Glutamatergic neuron (in vitro differentiated cells): ENCODE results near the gene RALA. TPM values are rescaled to one million over a fixed set of nuclear protein-coding genes. Genes with fewer than 3 reads are reported as not detected.

ENCODE experiments used
- DNase-seq: peaks from one replicate; pipeline ENCODE4 v3.0.0; 2022
- H3K27ac Mint-ChIP-seq: one replicate; pipeline ENCODE4 v1.8.0; 2020; ENCODE audit warnings: mild to moderate bottlenecking, mixed read lengths, inconsistent platforms; ENCODE audit not compliant: unreplicated experiment
- H3K27me3 Mint-ChIP-seq: one replicate; pipeline ENCODE4 v1.8.0; 2020; ENCODE audit warnings: mild to moderate bottlenecking, moderate library complexity, mixed read lengths, inconsistent platforms; ENCODE audit not compliant: unreplicated experiment
- H3K36me3 Mint-ChIP-seq: one replicate; pipeline ENCODE4 v1.8.0; 2020; ENCODE audit warnings: mild to moderate bottlenecking, mixed read lengths, inconsistent platforms; ENCODE audit not compliant: unreplicated experiment
- H3K4me1 Mint-ChIP-seq: one replicate; pipeline ENCODE4 v1.8.0; 2020; ENCODE audit warnings: mild to moderate bottlenecking, low read depth, mixed read lengths, inconsistent platforms; ENCODE audit not compliant: unreplicated experiment
- H3K4me3 Mint-ChIP-seq: one replicate; pipeline ENCODE4 v1.8.0; 2020; ENCODE audit warnings: mild to moderate bottlenecking, mixed read lengths, inconsistent platforms; ENCODE audit not compliant: unreplicated experiment
- H3K9me3 Mint-ChIP-seq: one replicate; pipeline ENCODE4 v1.8.0; 2020; ENCODE audit warnings: mild to moderate bottlenecking, moderate library complexity, mixed read lengths, inconsistent platforms; ENCODE audit not compliant: unreplicated experiment
- total RNA-seq: library from RNA; stranded (reverse); fragmentation: NEBNext Ultra II Directional; extraction: Animal tissue kit (Norgen Biotek cat#: 25700); gene quantifications from one replicate; pipeline ENCODE4 v1.2.1, GENCODE V29; 2021; ENCODE audit not compliant: unreplicated experiment
- TF ChIP-seq, protein P1 (sequence below): fragments of 200-600 bp; sonication (generic); IDR thresholded peaks from one replicate; pipeline ENCODE4 v1.5.0; 2021; ENCODE audit not compliant: partially characterized antibody, unreplicated experiment

RALA gene
- total RNA-seq, 1 donor from 2014 or later = 69.9 TPM

GRCh38 chr7:39650676-39651075 lies 27.3 kb downstream of the RALA start:
- no peaks in the 10 kb centered on the region for H3K9me3 Mint-ChIP-seq
- no peaks in the 10 kb centered on the region for H3K36me3 Mint-ChIP-seq
- H3K27me3 Mint-ChIP-seq = no peaks in the 10 kb centered on the region
- TF ChIP-seq, protein P1, sequence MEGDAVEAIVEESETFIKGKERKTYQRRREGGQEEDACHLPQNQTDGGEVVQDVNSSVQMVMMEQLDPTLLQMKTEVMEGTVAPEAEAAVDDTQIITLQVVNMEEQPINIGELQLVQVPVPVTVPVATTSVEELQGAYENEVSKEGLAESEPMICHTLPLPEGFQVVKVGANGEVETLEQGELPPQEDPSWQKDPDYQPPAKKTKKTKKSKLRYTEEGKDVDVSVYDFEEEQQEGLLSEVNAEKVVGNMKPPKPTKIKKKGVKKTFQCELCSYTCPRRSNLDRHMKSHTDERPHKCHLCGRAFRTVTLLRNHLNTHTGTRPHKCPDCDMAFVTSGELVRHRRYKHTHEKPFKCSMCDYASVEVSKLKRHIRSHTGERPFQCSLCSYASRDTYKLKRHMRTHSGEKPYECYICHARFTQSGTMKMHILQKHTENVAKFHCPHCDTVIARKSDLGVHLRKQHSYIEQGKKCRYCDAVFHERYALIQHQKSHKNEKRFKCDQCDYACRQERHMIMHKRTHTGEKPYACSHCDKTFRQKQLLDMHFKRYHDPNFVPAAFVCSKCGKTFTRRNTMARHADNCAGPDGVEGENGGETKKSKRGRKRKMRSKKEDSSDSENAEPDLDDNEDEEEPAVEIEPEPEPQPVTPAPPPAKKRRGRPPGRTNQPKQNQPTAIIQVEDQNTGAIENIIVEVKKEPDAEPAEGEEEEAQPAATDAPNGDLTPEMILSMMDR = no peak
- no peak overlapping the region for H3K27ac Mint-ChIP-seq
- H3K4me3 Mint-ChIP-seq = no peak overlapping the region
- DNase-seq = no peak
- H3K4me1 Mint-ChIP-seq = peaks cover 5% of the 10 kb centered on the region

- Mint-ChIP-seq H3K4me1 (peaks cover 5% of the 10 kb centered on the region), H3K27me3 (no peaks in the 10 kb centered on the region), H3K36me3 (no peaks in the 10 kb centered on the region), H3K9me3 (no peaks in the 10 kb centered on the region), H3K27ac (no peak overlapping the region), H3K4me3 (no peak overlapping the region)
- no peak for DNase-seq
- TF ChIP-seq, protein P1 = no peak
Measured at GRCh38 chr7:39651265-39651664, 27.9 kb downstream of the RALA start.

DNA sequence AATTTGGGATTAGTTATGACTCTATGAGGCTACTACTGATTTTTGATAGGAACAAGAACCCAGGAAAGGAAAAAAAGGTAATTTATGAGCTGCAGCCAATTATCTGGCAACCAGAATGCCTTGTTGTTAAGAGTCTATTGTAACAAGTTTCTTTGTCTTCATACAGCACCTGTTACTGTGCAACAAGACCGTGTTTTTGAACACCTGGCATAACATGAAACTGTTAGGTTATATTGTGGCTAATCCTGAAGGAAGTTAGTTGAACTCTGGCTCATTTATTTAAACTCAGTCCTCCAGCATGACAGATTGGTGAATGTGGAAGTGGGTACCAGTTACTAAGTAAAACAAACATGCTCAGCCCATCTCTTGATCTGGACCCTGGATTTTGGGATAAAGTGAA lies 33.0 kb downstream of the RALA start:
- no peaks in the 10 kb centered on the region for H3K27me3 Mint-ChIP-seq
- no peak overlapping the region for H3K4me3 Mint-ChIP-seq
- no peaks in the 10 kb centered on the region for H3K4me1 Mint-ChIP-seq
- no peak overlapping the region for H3K27ac Mint-ChIP-seq
- DNase-seq = no peak
- peaks cover 13% of the 10 kb centered on the region for H3K36me3 Mint-ChIP-seq
- peaks cover 4% of the 10 kb centered on the region for H3K9me3 Mint-ChIP-seq
- TF ChIP-seq, protein P1 = no peak

DNA sequence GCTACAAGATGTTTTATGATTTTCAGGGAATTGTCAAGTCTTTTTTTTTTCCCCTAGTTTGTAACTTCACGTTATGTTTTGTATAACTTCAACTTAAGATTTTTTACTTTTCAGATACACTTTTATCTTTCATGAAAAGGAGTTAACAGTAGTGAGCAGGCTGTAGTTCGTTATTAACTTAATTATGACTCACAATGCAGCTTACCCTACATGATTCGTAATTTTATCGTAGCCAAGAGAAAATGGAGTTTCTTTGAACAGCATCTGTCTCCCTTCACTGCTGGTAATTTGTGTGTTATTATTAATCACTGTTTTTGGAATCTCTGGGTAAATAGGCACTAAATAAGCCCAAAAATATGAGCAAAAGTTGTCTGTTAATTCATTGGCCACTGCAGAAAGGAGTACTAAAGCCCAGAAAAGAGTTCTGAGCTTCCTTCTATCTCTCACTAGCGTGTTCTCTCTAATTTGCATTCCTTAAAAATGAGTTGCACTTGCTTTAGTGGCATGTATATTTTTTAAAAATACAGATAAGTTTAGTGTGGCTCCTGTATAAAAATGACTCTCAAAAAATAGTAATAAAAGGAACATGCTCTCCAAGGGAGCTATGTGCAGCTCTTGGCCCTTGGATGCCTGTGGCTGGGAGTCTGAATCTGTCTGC lies 36.1 kb downstream of the RALA start:
- Mint-ChIP-seq H3K4me3 (no peak overlapping the region), H3K4me1 (peaks cover 2% of the 10 kb centered on the region), H3K27ac (no peak overlapping the region), H3K9me3 (peaks cover 10% of the 10 kb centered on the region), H3K27me3 (no peaks in the 10 kb centered on the region), H3K36me3 (peaks cover 27% of the 10 kb centered on the region)
- DNase-seq = no peak
- TF ChIP-seq, protein P1 = no peak

GRCh38 chr7:39661960-39662359 lies 38.6 kb downstream of the RALA start:
- Mint-ChIP-seq H3K9me3 (peaks cover 12% of the 10 kb centered on the region), H3K4me3 (no peak overlapping the region), H3K27me3 (no peaks in the 10 kb centered on the region), H3K27ac (no peak overlapping the region), H3K36me3 (peaks cover 27% of the 10 kb centered on the region), H3K4me1 (peaks cover 18% of the 10 kb centered on the region)
- DNase-seq = no peak
- TF ChIP-seq, protein P1 = no peak
